Thyroid gland (tissue), 4 donors: ENCODE measurements around the gene WEE1. TPM values are rescaled to one million over a fixed set of nuclear protein-coding genes. Genes with fewer than 3 reads are reported as not detected.

Experiments used
- DNase-seq, 2 donors: peaks; one replicate each; pipeline ENCODE4 v3.0.0-alpha.2; 2019
- H3K27ac ChIP-seq, 3 donors: fragments of 200-600 bp; sonication (generic); 1 replicate in 2 of 3; 2 replicates in 1 of 3; pipeline ENCODE4 v1.5.1; 2016 to 2019; ENCODE audit warnings: mild to moderate bottlenecking in 1 of 3, moderate library complexity in 1 of 3
- H3K27me3 ChIP-seq: fragments of 200-600 bp; sonication (generic); one replicate; pipeline ENCODE4 v1.5.1; 2019
- H3K36me3 ChIP-seq, 2 donors: fragments of 200-600 bp; sonication (generic); one replicate each; pipeline ENCODE4 v1.5.1; 2016 to 2019
- H3K4me1 ChIP-seq, 2 donors: fragments of 200-600 bp; sonication (generic); one replicate each; pipeline ENCODE4 v1.5.1; 2017 to 2019
- H3K4me3 ChIP-seq, 3 donors: fragments of 200-600 bp; sonication (generic); replicated peaks in 1 of 3; 1 replicate in 2 of 3; 2 replicates in 1 of 3; pipeline ENCODE4 v1.5.1; 2016; ENCODE audit warnings: mild to moderate bottlenecking in 1 of 3
- H3K9me3 ChIP-seq: fragments of 200-600 bp; sonication (generic); one replicate; pipeline ENCODE4 v1.5.1; 2017
- CTCF ChIP-seq, 6 experiments: fragments of 200-600 bp in 3 of 6; fragments of 450-650 bp in 3 of 6; sonication (generic) in 3 of 6; IDR thresholded peaks; one replicate each; pipeline ENCODE4 v1.5.1; 2016 to 2019; ENCODE audit warnings: antibody characterized with exemption in 6 of 6, mild to moderate bottlenecking in 2 of 6, inconsistent platforms in 1 of 6, moderate library complexity in 1 of 6
- POLR2A ChIP-seq, 2 donors: fragments of 450-650 bp; IDR thresholded peaks; one replicate each; pipeline ENCODE4 v1.6.1; 2017; ENCODE audit warnings: antibody characterized with exemption in 2 of 2, mild to moderate bottlenecking in 2 of 2, moderate library complexity in 1 of 2
- WGBS, 2 donors: methylation state at CpG; one replicate each; pipeline ENCODE4 v1.1.5; 2017; 5-methylcytosine and 5-hydroxymethylcytosine counted together
- intact Hi-C: fragments of 100-400 bp; cut with DNase I; formaldehyde crosslinking; loops from one replicate; pipeline ENCODE4 v1.15.1; 2023
- total RNA-seq, 4 donors: library from RNA; depleted of rRNA; stranded (reverse); fragments of >200 nt; gene quantifications; one replicate each; pipeline ENCODE4 v1.2.3, GENCODE V29; 2016

Gene WEE1
- total RNA-seq, 4 donors from 2014 or later, result 29.6 to 35.6 (median 32.5) TPM

GRCh38 chr11:9604134-9604533, 30.7 kb downstream of the WEE1 start:
- peaks cover 0 to 8% of the 10 kb centered on the region in 2 donors for H3K4me1 ChIP-seq
- H3K9me3 ChIP-seq, result no peaks in the 10 kb centered on the region
- no peak for DNase-seq
- TF ChIP-seq CTCF (IDR thresholded peaks at IDR 0.05) (no peak), POLR2A (IDR thresholded peaks at IDR 0.05) (no peak)
- no peaks in the 10 kb centered on the region for H3K36me3 ChIP-seq
- intact Hi-C loops, result no loop called here
- H3K27me3 ChIP-seq, result no peaks in the 10 kb centered on the region
- H3K27ac ChIP-seq, result no peak overlapping the region
- H3K4me3 ChIP-seq, result no peak overlapping the region
- 94 to 98% methylated on average over 6 of the region's 6 CpGs for WGBS, 2 donors

GRCh38 chr11:9605742-9606141, 32.3 kb downstream of the WEE1 start:
- intact Hi-C loops, result no loop called here
- H3K4me3 ChIP-seq, result no peak overlapping the region
- no peak overlapping the region for H3K27ac ChIP-seq
- H3K36me3 ChIP-seq, result no peaks in the 10 kb centered on the region
- 97% methylated on average over 5 of the region's 5 CpGs for WGBS, 2 donors
- H3K9me3 ChIP-seq, result no peaks in the 10 kb centered on the region
- no peak for TF ChIP-seq CTCF (IDR thresholded peaks at IDR 0.05)
- TF ChIP-seq POLR2A (IDR thresholded peaks at IDR 0.05), result no peak
- DNase-seq, result no peak
- H3K4me1 ChIP-seq, result peaks cover 0 to 7% of the 10 kb centered on the region in 2 donors
- no peaks in the 10 kb centered on the region for H3K27me3 ChIP-seq

GRCh38 chr11:9606809-9607510, 33.5 kb downstream of the WEE1 start:
- Histone ChIP-seq H3K4me1 (no peaks in the 10 kb centered on the region), H3K27me3 (no peaks in the 10 kb centered on the region), H3K36me3 (no peaks in the 10 kb centered on the region), H3K27ac (no peak overlapping the region), H3K9me3 (no peaks in the 10 kb centered on the region), H3K4me3 (no peak overlapping the region)
- TF ChIP-seq POLR2A (IDR thresholded peaks at IDR 0.05), result no peak
- no peak for TF ChIP-seq CTCF (IDR thresholded peaks at IDR 0.05)
- no peak for DNase-seq
- WGBS, 2 donors, result 86 to 87% methylated on average over 9 of the region's 9 CpGs
- intact Hi-C loops, result no loop called here

- H3K4me3 ChIP-seq, result no peak overlapping the region
- H3K36me3 ChIP-seq, result no peaks in the 10 kb centered on the region
- TF ChIP-seq POLR2A (IDR thresholded peaks at IDR 0.05) (no peak), CTCF (IDR thresholded peaks at IDR 0.05) (no peak)
- H3K9me3 ChIP-seq, result no peaks in the 10 kb centered on the region
- peaks cover under 1 to 5% of the 10 kb centered on the region in 2 donors for H3K4me1 ChIP-seq
- DNase-seq, result no peak
- no peaks in the 10 kb centered on the region for H3K27me3 ChIP-seq
- H3K27ac ChIP-seq, result no peak overlapping the region
- 82 to 85% methylated on average over 3 of the region's 3 CpGs for WGBS, 2 donors
- intact Hi-C loops, result no loop called here
Observed at GRCh38 chr11:9607511-9607899, 34.0 kb downstream of the WEE1 start.

- Histone ChIP-seq H3K4me1 (peaks cover 4 to 15% of the 10 kb centered on the region in 2 donors), H3K4me3 (no peak overlapping the region), H3K27me3 (no peaks in the 10 kb centered on the region), H3K36me3 (no peaks in the 10 kb centered on the region), H3K9me3 (no peaks in the 10 kb centered on the region), H3K27ac (no peak overlapping the region)
- intact Hi-C loops, result no loop called here
- TF ChIP-seq CTCF (IDR thresholded peaks at IDR 0.05), result no peak
- no peak for TF ChIP-seq POLR2A (IDR thresholded peaks at IDR 0.05)
- WGBS, 2 donors, result 93 to 98% methylated on average over 7 of the region's 7 CpGs
- no peak for DNase-seq
Observed at GRCh38 chr11:9609002-9609759, 35.7 kb downstream of the WEE1 start.
